Measurements from ENCODE around the gene MMP10.

Gene MMP10

GRCh38 chr11:102724904-102725500 lies 55.4 kb downstream of the MMP10 start, which contains the start of gene MMP8:
MMP8 (minus strand) TSS chr11:102724954; CDS start chr11:102724855, 99 bp downstream.
- DNase-seq (ENCODE audit: low read depth), result no peak

GRCh38 chr11:102722821-102723220 lies 57.6 kb downstream of the MMP10 start:
- DNase-seq (ENCODE audit: low read depth), result no peak
